GM03348 (cell line): Measurements from ENCODE around the gene STK16.
"Not testable (repeated sequence)": the region's sequence is repeated elsewhere in the genome, so short reads cannot be mapped to it uniquely, and the experiment has no call there.

Experiments
- DNase-seq: peaks from one replicate; pipeline ENCODE4 v3.0.0; 2012; ENCODE audit warnings: low spot score

Gene STK16

DNA sequence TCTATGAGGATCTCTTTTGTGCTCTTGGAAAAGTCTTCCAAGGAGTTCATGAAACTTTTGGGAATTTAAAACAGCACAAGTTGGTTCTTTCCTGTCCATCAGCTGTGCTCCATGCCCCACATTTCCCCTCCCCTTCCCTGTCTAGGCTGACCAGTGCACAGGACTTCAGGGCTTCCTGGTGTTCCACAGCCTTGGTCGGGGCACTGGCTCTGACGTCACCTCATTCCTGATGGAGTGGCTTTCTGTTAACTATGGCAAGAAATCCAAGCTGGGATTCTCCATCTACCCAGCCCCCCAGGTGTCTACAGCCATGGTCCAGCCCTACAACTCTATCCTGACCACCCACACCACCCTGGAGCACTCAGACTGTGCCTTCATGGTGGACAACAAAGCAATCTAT, 25.7 kb downstream of the STK16 start:
- DNase-seq, result no peak

DNA sequence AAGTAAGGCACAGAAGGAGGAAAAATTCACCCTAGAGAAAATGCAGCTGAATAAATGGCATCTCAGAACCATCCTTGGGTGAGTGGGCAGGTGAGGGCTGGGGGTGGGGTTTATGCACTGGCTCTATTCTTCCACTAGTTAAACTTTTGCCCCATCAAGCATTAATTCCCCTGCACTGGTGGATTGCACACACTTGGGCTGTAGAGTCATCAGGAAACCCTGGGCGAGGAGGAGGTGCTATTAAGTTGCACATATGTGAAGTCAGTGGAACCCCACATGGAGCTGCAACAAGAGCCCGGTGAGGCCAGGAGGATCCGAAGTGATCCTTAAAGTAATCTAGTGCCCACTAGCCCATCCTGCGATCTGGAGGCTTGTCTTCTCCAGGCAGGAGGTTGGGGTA, 27.1 kb downstream of the STK16 start:
- DNase-seq, result no peak

- DNase-seq, result no peak
Observed at GRCh38 chr2:219272995-219273394, 27.7 kb downstream of the STK16 start.

DNA sequence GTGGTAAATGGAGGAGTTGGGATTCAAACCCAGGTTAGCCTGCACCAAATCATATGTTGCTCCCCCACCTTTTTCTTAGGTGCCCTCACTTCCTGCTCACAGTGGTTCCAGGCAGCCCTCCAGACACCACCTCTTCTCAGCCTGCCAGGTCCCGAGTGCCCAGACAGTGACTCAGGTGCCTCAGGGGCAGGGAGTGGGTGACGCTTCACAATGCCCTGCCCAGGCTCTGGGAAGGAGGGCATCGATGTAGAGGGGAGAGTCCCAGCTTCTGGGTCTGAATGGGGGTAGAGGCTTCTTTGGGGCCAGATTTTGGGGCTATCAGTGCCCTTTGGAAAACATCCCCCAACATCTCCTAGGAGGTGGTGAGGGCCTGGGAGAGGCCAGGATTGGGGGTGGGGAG, 28.7 kb downstream of the STK16 start:
- no peak for DNase-seq

- DNase-seq, result peak; percentile 86
Observed at GRCh38 chr2:219274361-219274921, 29.2 kb downstream of the STK16 start.

- DNase-seq, result peak; percentile 83
Observed at GRCh38 chr2:219277703-219278654, 32.7 kb downstream of the STK16 start.

DNA sequence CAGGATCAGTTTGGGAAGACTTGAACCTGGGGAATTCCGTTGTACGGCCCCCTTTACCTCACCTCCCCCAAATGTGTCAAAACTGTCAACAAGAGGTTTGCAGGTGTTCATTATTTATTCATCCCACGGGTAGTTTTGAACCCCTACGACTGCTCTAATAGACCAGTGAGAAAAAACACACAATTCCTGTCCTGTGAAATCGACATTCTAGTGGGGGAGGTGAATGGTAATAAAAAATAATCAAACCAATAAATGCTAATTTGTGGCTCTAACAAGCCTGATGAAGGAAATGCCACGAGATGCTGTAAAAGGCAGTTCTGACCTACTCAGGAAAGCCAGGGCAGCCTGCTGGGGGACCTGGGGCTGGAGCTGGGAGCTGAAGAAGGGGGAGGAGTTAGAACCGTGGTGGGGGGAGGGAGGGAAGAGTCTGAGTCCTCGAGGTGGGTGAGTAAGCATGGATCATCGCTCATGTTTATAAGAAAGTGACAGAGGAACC, 33.4 kb downstream of the STK16 start:
- no peak for DNase-seq

DNA sequence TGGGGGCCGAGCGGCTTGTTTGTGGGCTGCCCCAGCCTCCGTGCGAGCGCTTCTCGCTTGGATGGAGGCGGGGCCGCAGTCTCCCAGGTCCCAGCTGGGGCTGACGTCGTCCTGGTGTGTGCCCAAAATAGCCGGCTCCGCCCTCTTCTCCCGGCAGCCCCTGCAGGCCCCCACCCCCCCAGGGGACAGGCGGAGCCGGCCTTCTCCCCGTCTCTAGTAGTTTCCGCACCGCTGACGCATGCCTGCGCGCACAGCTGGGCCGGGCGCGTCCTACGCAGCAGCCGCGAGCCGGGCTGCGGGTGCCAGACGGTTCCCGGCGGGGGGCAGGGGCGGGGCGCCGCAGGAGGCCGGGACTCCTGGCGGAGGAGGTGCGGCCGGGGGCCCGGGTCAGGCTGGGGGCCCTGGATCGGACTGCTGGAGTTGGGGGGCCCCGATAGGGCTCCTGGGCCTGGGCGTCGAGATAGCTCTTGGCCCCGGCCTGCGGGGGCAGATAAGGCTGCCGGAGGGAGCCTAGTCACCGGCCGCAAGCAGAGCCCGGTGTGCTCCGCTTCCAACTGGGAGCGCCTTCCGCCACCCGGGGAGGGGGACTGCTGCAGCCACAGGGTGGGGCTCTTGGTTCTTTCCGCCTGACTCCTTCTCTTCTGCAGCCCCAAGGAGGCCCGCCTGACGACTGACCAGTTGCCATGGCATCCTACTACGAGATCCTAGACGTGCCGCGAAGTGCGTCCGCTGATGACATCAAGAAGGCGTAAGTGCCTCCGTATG, 34.1 kb downstream of the STK16 start, which contains the start of gene DNAJB2:
TSS of gene DNAJB2 (plus strand) at position 216 of the 765 bp plus-strand sequence. CDS start at position 684, 468 bp downstream.
- DNase-seq, result peak; percentile 100

- no peak for DNase-seq
Observed at GRCh38 chr2:219279916-219280516, 34.7 kb downstream of the STK16 start.

- no peak for DNase-seq
Observed at GRCh38 chr2:219280651-219281050, 35.4 kb downstream of the STK16 start.

DNA sequence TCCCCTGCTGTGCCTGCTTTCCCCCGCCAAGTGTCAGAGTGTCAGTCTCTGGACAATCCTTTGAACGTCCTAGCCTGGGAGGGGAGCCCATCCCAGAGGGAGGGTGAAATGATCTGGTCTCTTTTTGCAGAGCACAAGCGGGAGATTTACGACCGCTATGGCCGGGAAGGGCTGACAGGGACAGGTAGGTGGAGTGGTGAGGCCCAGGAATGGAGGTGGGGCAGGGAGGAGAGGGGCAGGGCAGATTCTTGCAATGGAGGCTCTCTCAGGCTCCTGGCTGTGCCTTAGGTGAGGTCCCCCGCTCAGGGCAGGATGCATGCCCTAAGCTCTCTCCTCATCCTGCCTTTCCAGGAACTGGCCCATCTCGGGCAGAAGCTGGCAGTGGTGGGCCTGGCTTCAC, 36.3 kb downstream of the STK16 start:
- DNase-seq, result no peak

DNA sequence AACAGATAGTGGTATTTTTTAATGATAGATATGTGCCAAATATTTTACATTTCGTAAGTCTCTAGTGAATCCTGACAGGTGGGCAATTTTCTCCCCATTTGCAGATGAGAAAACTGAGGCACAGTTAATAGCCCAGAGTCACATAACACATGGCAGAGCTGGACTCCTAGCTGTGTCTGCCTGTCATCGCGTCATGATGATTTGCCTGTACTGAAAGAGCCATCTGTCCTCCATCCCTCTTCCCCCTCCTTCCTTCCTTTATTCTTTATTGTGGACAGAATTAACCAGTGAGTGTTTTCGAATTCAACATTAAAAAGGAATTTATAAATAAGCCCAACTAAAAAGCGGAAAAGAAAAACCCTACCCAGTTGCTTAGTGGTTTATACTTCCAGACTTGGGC, 37.1 kb downstream of the STK16 start:
- DNase-seq, result no peak

- DNase-seq, result no peak
Observed at GRCh38 chr2:219282943-219283581, 37.8 kb downstream of the STK16 start.

DNA sequence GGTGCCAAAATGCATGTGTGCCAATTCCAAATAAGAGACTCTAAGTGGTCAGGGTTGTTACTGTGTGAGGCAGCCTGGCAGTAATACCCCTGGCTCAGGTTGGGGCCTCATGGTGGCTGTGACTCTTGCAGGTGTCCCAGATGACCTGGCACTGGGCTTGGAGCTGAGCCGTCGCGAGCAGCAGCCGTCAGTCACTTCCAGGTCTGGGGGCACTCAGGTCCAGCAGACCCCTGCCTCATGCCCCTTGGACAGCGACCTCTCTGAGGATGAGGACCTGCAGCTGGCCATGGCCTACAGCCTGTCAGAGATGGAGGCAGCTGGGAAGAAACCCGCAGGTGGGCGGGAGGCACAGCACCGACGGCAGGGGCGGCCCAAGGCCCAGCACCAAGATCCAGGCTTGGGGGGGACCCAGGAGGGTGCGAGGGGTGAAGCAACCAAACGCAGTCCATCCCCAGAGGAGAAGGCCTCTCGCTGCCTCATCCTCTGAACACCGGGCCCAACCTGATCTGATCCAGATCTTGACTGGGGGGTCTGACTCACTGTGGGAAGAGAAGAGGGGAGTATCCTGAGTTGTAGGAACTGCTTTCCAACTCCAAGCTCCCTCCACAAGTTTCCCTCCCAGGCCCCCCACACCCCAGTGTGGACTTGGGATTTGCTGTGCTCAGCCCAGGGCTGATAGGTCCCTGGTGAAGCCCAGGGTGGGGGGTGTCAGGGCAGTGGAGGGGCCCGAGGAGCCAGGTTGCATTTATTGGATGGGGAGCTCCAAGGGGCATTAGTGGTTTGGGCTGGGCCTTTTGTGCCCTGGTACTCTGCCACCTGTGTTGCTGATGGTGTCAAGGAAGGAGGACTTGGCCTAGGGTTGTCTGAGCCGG, 39.5 kb downstream of the STK16 start:
- DNase-seq, result no peak

DNA sequence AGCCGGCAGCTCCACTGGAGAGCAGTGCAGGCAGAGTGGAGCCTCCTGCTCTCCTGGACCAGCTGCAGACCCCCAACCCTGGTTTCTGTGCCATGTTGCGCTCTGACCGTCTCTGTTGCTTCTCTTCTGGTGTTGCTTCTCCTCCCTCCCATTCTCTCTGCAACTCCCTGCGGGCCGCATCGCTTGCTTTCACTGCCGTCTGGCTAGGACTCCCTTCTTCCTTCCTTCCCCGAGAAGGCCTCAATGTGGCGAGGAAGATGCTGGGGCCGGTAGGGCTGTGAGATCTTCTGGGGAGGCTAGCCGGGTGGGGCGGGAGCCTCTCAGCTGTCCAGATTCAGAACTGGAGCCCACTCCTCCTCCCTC, 40.1 kb downstream of the STK16 start:
- no peak for DNase-seq

DNA sequence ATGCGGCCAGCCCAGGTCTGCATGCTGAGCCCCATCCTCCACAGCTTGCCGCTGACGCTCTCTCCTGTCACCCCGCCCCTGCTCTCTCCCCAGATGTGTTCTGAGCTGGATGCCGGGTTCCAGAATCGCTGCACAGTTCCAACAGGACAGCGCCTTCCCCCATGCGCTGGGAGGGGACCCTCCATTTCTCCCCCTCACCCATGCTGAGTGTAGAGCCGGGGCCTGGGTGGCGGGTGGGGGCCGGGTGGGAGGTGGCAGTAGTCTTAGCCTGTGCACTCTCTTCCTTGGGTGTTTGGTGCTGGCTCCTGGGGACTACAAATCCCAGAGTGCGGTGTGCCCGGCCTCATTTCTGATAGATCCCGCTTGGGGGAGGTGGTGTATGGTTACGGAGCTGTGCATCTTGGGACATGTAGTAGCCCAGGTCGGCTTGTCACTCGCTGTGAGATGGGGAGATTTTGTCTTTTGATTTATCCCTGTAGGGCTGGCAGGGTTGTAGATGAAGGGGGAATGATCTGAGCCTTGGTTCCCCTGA, 40.7 kb downstream of the STK16 start:
- peak; percentile 69 for DNase-seq

DNA sequence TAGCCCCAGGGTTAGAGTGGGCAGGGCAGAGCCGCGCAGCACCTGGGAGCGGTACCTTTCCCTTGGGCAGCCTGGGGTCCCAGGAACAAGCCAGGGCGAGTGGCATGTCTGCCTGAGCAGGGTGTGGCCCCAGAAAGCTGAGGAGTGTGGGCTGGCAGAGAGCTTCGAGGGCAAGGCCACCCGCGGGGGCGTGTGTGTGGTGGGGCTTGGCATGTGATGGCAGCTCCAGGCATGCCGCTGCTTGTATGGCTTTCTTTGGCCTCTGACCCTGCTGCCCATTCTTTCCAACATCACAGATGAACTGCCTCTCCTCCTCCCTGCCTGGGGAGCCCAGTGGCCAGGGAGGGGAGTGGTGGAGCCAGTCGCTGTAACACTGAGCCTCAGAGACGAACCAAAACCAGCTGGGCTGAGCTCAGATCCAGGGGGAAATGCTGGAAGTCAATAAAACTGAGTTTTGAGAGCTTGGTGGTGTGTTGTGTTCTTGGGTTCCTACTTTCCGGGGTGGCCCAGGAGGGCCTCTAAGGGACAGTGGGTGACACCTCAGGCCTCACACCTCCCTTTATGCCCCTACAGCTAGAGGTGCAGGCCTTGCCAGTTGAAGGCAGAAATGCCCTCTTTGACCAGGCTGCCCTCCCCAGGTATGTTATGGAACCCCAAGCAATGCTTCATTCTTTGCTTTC, 41.3 kb downstream of the STK16 start:
- DNase-seq, result peak; percentile 32

GRCh38 chr2:219287116-219287440, 41.8 kb downstream of the STK16 start:
- not testable (repeated sequence) for DNase-seq

GRCh38 chr2:219287580-219288265, 42.4 kb downstream of the STK16 start:
- no peak for DNase-seq
